Erythroblast (primary cell): ENCODE data around the gene DCAF4.

Experiments used
- GATA1 ChIP-seq: IDR thresholded peaks from 2 replicates; pipeline ENCODE4 v1.6.1; 2011; ENCODE audit warnings: low read depth, mild to moderate bottlenecking, control low read depth, low read length, moderate library complexity
- POLR2A ChIP-seq: IDR thresholded peaks from 2 replicates; pipeline ENCODE4 v1.6.1; 2011; ENCODE audit warnings: mild to moderate bottlenecking, low read length

GRCh38 chr14:72904218-72904617, 22.0 kb upstream of the DCAF4 start:
- TF ChIP-seq POLR2A, result no peak
- no peak for TF ChIP-seq GATA1
